GM21515 (cell line): ENCODE results near the gene TMED1.
"Not testable (repeated sequence)": the region's sequence is repeated elsewhere in the genome, so short reads cannot be mapped to it uniquely, and the experiment has no call there.

Experiments
- ATAC-seq: cut with Tn5 transposase; IDR thresholded peaks from one replicate; pipeline ENCODE4 v1.9.1; 2021; ENCODE audit not compliant: unreplicated experiment

TMED1 gene

GRCh38 chr19:10862561-10863106 is 26.6 kb upstream of the TMED1 start:
- no peak for ATAC-seq

GRCh38 chr19:10861103-10861651 is 25.2 kb upstream of the TMED1 start:
- ATAC-seq = no peak

GRCh38 chr19:10858204-10858828 is 22.3 kb upstream of the TMED1 start:
- ATAC-seq = no peak

- ATAC-seq = not testable (repeated sequence)
These were observed 20.9 kb upstream of the TMED1 start for GRCh38 chr19:10856899-10857298.

GRCh38 chr19:10855879-10856522 is 20.0 kb upstream of the TMED1 start:
- no peak for ATAC-seq

GRCh38 chr19:10854350-10855089 is 18.5 kb upstream of the TMED1 start:
- no peak for ATAC-seq

- ATAC-seq = no peak
These were observed 16.9 kb upstream of the TMED1 start for GRCh38 chr19:10852941-10853340.

GRCh38 chr19:10852098-10852800 is 16.2 kb upstream of the TMED1 start:
- no peak for ATAC-seq

- ATAC-seq = no peak
These were observed 14.6 kb upstream of the TMED1 start for GRCh38 chr19:10850631-10851030.

GRCh38 chr19:10848230-10848856 is 12.3 kb upstream of the TMED1 start, which contains the start of gene C19orf38:
TSS of gene C19orf38 (plus strand) at chr19:10848415. CDS start at chr19:10848509, 94 bp downstream.
- no peak for ATAC-seq

GRCh38 chr19:10846500-10847202 is 10.6 kb upstream of the TMED1 start:
- ATAC-seq = no peak

- ATAC-seq = no peak
These were observed 6.8 kb upstream of the TMED1 start for GRCh38 chr19:10842788-10843187.

- no peak for ATAC-seq
These were observed 3.4 kb upstream of the TMED1 start for GRCh38 chr19:10839114-10840050.

GRCh38 chr19:10838377-10838776 is 2.4 kb upstream of the TMED1 start:
- no peak for ATAC-seq

GRCh38 chr19:10837649-10838048 is 1.6 kb upstream of the TMED1 start:
- ATAC-seq = not testable (repeated sequence)

GRCh38 chr19:10836479-10837330 is 693 bp upstream of the TMED1 start:
- ATAC-seq = peak; percentile 13

GRCh38 chr19:10835089-10835753 is 791 bp downstream of the TMED1 start:
- no peak for ATAC-seq
